Measurements from ENCODE around the gene TAS1R3.

The TAS1R3 gene

DNA sequence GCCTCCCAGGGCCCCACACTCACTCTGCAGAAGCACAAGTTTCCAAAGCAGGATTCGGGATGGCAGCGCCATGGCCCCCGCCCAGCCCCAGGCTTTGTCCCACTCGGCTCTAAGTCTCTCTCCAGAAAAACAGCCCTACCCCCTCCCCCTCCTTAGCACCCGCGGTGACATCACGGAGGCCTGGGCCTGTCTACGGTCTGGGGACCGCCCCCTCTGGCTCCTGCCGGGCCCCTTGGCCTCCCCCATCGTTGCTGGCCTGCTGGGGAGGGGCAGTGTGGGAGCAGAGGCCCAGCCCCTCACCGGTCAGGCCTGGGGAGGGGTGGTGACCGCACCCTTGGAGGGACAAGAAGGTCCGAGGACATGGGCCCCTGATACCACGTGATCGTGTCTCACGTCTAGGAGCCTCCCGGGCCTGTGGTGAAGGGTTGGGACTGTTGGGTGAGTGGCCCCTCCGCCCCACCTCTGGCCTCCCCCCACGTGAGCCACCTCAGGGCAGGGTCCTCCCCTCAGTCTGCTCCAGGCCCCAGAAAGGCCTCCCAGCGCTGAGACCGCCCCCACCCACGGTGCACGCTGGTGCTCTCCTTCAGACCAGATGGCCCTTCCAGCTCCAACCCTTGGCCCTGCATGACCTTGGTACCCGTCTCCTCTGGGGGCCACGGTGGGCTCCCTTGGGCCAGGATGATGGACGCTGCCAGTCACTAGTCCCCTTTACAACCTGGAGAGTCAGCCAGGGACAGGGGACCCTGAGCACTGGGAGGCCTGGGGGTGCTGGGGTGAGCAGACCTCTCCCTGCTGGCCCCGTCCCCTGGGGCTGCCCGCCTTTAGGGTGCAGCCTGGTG lies 27.6 kb downstream of the TAS1R3 start, which contains the start of gene MXRA8:
Gene MXRA8, minus strand, starts transcription at position 123 of the 839 bp plus-strand sequence. Its CDS starts 51 bp downstream, at position 72.
- no peak for TF ChIP-seq CTCF (conservative IDR thresholded peaks at IDR 0.05)
- H3K27ac ChIP-seq, result no peak within 1 kb of the TSS

GRCh38 chr1:1359308-1359663 lies 28.2 kb downstream of the TAS1R3 start:
- no peak overlapping the region for H3K27ac ChIP-seq
- no peak for TF ChIP-seq CTCF (conservative IDR thresholded peaks at IDR 0.05)

DNA sequence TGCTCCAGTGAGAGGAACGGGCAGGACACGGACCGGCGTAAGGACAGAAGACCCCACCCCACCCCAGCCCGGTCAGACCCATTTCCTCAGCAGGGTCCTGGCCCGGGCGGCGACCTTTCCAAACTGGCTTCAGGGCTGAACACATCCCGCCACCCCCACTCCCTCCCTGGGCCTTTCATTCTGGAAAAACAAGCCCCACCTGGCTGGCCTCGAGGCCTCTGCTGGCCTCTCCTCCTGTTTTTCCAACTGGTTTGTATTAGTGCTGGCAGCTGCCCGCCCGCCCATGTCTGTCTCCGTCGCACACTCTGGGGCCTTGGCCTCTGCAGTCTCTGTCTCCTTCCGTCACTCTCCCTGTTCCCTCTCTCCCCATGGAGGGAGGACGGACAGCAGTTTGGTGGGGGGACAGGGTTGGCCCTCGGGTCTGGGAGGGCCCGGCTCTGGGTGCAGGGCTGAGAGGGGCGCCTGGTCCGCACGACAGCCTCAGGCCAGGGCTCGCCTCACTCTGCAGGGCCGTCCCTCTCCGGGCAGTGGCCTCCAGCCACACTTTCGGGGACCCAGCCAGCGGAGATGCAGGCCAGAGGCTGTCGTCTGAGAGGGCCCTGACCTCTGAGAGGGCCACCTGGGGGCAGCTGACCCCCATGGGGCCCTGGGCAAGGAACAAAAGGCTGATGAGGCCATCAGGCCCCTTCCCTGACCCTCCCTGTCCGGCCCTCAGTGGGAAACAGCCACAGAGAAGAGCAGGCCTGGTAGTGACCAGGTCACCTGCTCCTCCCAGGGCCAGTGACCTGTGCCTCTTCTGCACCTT lies 28.8 kb downstream of the TAS1R3 start:
- TF ChIP-seq CTCF (conservative IDR thresholded peaks at IDR 0.05), result no peak
- H3K27ac ChIP-seq, result no peak overlapping the region

GRCh38 chr1:1360506-1361169 lies 29.6 kb downstream of the TAS1R3 start:
- H3K27ac ChIP-seq, result no peak overlapping the region
- no peak for TF ChIP-seq CTCF (conservative IDR thresholded peaks at IDR 0.05)

DNA sequence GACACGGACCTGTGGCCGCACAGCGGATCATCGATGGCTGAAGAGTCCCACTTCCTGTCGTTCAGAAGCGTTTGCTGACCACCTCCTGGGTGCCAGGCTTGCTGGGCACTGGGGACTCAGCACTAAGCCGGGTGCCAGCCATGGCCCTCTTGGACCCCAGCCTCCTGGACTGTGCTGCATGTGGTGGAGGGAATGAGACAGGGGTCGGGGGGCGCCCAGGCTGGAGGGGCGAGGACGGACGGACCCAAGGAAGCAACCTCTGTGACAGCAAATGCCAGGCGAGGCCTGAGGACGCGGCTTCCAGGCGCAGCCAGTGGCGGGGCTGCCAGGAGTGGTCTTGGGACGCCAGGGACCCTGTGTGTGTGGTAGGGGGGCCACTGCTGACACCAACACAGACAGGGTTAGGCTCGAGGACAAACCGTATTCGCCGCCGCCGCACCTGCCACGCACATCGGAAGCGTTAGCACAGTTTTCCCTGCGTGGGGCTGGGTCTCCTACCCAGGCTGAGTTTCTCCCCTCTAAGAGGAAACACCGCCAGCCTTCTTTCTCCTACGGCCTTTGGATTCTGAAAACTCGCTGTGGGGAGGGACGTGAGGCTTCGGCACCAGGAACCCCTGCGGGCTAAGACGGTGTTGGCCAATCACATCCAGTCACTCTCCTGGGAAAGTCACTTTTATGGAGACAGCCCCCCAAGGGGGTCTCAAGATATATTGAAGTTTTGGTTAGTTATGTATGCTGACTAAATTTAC lies 30.3 kb downstream of the TAS1R3 start:
- TF ChIP-seq CTCF (conservative IDR thresholded peaks at IDR 0.05), result no peak
- H3K27ac ChIP-seq, result no peak overlapping the region

- H3K27ac ChIP-seq, result no peak overlapping the region
- TF ChIP-seq CTCF (conservative IDR thresholded peaks at IDR 0.05), result no peak
Observed at GRCh38 chr1:1361982-1362423, 30.9 kb downstream of the TAS1R3 start.

Measured in VCaP (cell line).